Measurements from ENCODE around the gene TSHZ2. TPM values are rescaled to one million over a fixed set of nuclear protein-coding genes. Genes with fewer than 3 reads are reported as not detected.

The TSHZ2 gene
- total and polyA plus RNA-seq, 2 experiments from 2014 or later, result 1.1 to 5.2 TPM

DNA sequence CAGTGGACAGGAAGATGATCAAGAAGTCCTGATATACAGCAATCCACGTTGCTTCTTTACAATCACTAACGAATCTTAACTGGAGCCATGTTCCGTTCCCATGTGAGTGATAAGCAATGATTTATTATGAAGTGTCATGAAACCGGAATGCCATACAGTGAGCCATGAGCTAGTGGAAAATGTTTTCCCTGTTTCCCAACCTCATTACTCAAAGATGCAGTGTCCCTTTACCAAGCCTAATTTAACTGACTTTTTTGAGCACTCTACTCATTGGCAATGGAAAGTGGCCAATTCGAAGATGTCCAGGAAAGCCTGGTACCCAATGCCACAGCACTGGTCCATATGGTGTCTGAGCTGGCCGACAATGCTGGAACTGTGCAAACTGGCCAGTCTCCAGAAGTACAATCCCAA lies 473.2 kb downstream of the TSHZ2 start:
- Histone ChIP-seq H3K27ac (no peak overlapping the region), H3K4me3 (no peak overlapping the region), H4K20me1 (ENCODE audit: insufficient read depth, poor library complexity, severe bottlenecking) (no peaks in the 10 kb centered on the region), H3K79me2 (no peaks in the 10 kb centered on the region), H3K4me2 (no peak overlapping the region), H2AFZ (no peak overlapping the region), H3K9me2 (replicated peaks; ENCODE audit: insufficient read depth) (no peaks in the 10 kb centered on the region), H3K4me1 (ENCODE audit: insufficient read depth) (peaks cover 12% of the 10 kb centered on the region), H3K27me3 (no peaks in the 10 kb centered on the region), H3K36me3 (replicated peaks; ENCODE audit: insufficient read depth, low read depth) (no peaks in the 10 kb centered on the region), H3K9me3 (ENCODE audit: low read depth) (peaks cover 5% of the 10 kb centered on the region)
- DNase-seq (ENCODE audit: low spot score), result no peak
- 83% methylated on average over 6 of the region's 6 CpGs for WGBS (ENCODE audit: low lambda C conversion rate, missing lambda C conversion rate)
- no peak for TF ChIP-seq CTCF (IDR thresholded peaks at IDR 0.05; ENCODE audit: poor library complexity)
- TF ChIP-seq EZH2 (IDR thresholded peaks at IDR 0.05; ENCODE audit: borderline replicate concordance), result no peak
- TF ChIP-seq EZH2phosphoT487 (IDR thresholded peaks at IDR 0.05; ENCODE audit: low read depth, severe bottlenecking, unreplicated experiment), result no peak

DNA sequence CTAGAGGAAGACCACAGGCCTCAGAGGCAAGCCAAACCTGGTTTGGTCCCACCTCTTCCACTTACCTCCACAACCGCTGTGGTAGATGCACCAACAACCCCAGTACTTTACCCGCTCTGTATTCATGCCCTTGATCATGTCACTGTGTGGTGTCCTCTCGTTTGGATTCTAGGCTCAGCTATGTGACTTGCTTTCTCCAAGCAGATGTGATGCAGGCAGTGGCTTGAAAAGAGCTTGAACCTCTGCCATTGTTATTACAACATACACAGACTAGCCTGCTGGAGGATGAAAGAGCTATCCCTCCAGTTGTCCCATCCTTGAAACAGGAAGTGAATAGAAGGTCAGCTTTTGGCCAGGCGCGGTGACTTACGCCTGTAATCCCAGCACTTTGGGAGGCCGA lies 473.8 kb downstream of the TSHZ2 start:
- no peak overlapping the region for H3K27ac ChIP-seq
- peaks cover 5% of the 10 kb centered on the region for H3K9me3 ChIP-seq (ENCODE audit: low read depth)
- TF ChIP-seq EZH2phosphoT487 (IDR thresholded peaks at IDR 0.05; ENCODE audit: low read depth, severe bottlenecking, unreplicated experiment) (no peak), CTCF (IDR thresholded peaks at IDR 0.05; ENCODE audit: poor library complexity) (no peak), EZH2 (IDR thresholded peaks at IDR 0.05; ENCODE audit: borderline replicate concordance) (no peak)
- H3K4me2 ChIP-seq, result no peak overlapping the region
- no peak for DNase-seq (ENCODE audit: low spot score)
- H3K4me3 ChIP-seq, result no peak overlapping the region
- no peaks in the 10 kb centered on the region for H3K27me3 ChIP-seq
- no peaks in the 10 kb centered on the region for H3K9me2 ChIP-seq (replicated peaks; ENCODE audit: insufficient read depth)
- H3K79me2 ChIP-seq, result no peaks in the 10 kb centered on the region
- H2AFZ ChIP-seq, result no peak overlapping the region
- no peaks in the 10 kb centered on the region for H3K36me3 ChIP-seq (replicated peaks; ENCODE audit: insufficient read depth, low read depth)
- no peaks in the 10 kb centered on the region for H4K20me1 ChIP-seq (ENCODE audit: insufficient read depth, poor library complexity, severe bottlenecking)
- WGBS (ENCODE audit: low lambda C conversion rate, missing lambda C conversion rate), result 97% methylated on average over 7 of the region's 7 CpGs
- peaks cover 12% of the 10 kb centered on the region for H3K4me1 ChIP-seq (ENCODE audit: insufficient read depth)

GRCh38 chr20:53447316-53447715 lies 475.2 kb downstream of the TSHZ2 start:
- Histone ChIP-seq H3K27ac (no peak overlapping the region), H3K4me3 (no peak overlapping the region), H3K4me1 (ENCODE audit: insufficient read depth) (peaks cover 12% of the 10 kb centered on the region), H3K9me3 (ENCODE audit: low read depth) (peaks cover 5% of the 10 kb centered on the region), H2AFZ (no peak overlapping the region), H3K27me3 (no peaks in the 10 kb centered on the region), H3K79me2 (no peaks in the 10 kb centered on the region), H3K4me2 (no peak overlapping the region), H4K20me1 (ENCODE audit: insufficient read depth, poor library complexity, severe bottlenecking) (no peaks in the 10 kb centered on the region), H3K9me2 (replicated peaks; ENCODE audit: insufficient read depth) (no peaks in the 10 kb centered on the region), H3K36me3 (replicated peaks; ENCODE audit: insufficient read depth, low read depth) (no peaks in the 10 kb centered on the region)
- TF ChIP-seq EZH2phosphoT487 (IDR thresholded peaks at IDR 0.05; ENCODE audit: low read depth, severe bottlenecking, unreplicated experiment) (no peak), EZH2 (IDR thresholded peaks at IDR 0.05; ENCODE audit: borderline replicate concordance) (no peak), CTCF (IDR thresholded peaks at IDR 0.05; ENCODE audit: poor library complexity) (no peak)
- DNase-seq (ENCODE audit: low spot score), result no peak
- WGBS (ENCODE audit: low lambda C conversion rate, missing lambda C conversion rate), result 97% methylated on average over 3 of the region's 3 CpGs

DNA sequence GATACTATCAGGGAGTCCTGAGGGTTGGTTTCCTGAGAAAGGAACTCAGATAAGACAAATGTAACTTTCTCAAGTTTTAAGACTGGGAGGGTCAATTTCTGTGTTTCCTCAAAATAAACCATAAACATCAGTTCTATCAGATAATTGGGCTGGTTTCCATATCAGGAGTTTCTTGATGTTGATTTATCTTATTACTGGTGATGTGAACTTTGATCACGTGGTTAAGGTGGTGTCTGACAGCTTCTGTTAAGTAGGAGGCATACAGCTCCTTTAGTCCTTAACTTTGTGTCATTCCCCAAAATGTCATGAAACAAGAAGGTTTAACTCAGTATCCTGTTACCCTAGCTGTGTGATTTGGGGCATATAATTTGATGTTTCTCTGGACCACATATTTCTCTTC lies 476.3 kb downstream of the TSHZ2 start:
- H3K9me2 ChIP-seq (replicated peaks; ENCODE audit: insufficient read depth), result no peaks in the 10 kb centered on the region
- no peaks in the 10 kb centered on the region for H3K27me3 ChIP-seq
- H2AFZ ChIP-seq, result no peak overlapping the region
- H3K36me3 ChIP-seq (replicated peaks; ENCODE audit: insufficient read depth, low read depth), result no peaks in the 10 kb centered on the region
- no peaks in the 10 kb centered on the region for H3K79me2 ChIP-seq
- H4K20me1 ChIP-seq (ENCODE audit: insufficient read depth, poor library complexity, severe bottlenecking), result no peaks in the 10 kb centered on the region
- H3K4me2 ChIP-seq, result no peak overlapping the region
- 87% methylated on average over 1 of the region's 1 CpG for WGBS (ENCODE audit: low lambda C conversion rate, missing lambda C conversion rate)
- H3K4me1 ChIP-seq (ENCODE audit: insufficient read depth), result peaks cover 12% of the 10 kb centered on the region
- H3K9me3 ChIP-seq (ENCODE audit: low read depth), result peaks cover 5% of the 10 kb centered on the region
- no peak for DNase-seq (ENCODE audit: low spot score)
- TF ChIP-seq CTCF (IDR thresholded peaks at IDR 0.05; ENCODE audit: poor library complexity) (no peak), EZH2 (IDR thresholded peaks at IDR 0.05; ENCODE audit: borderline replicate concordance) (no peak), EZH2phosphoT487 (IDR thresholded peaks at IDR 0.05; ENCODE audit: low read depth, severe bottlenecking, unreplicated experiment) (no peak)
- H3K27ac ChIP-seq, result no peak overlapping the region
- no peak overlapping the region for H3K4me3 ChIP-seq
